ENCODE data around the gene ATG4D.

ATG4D gene

DNA sequence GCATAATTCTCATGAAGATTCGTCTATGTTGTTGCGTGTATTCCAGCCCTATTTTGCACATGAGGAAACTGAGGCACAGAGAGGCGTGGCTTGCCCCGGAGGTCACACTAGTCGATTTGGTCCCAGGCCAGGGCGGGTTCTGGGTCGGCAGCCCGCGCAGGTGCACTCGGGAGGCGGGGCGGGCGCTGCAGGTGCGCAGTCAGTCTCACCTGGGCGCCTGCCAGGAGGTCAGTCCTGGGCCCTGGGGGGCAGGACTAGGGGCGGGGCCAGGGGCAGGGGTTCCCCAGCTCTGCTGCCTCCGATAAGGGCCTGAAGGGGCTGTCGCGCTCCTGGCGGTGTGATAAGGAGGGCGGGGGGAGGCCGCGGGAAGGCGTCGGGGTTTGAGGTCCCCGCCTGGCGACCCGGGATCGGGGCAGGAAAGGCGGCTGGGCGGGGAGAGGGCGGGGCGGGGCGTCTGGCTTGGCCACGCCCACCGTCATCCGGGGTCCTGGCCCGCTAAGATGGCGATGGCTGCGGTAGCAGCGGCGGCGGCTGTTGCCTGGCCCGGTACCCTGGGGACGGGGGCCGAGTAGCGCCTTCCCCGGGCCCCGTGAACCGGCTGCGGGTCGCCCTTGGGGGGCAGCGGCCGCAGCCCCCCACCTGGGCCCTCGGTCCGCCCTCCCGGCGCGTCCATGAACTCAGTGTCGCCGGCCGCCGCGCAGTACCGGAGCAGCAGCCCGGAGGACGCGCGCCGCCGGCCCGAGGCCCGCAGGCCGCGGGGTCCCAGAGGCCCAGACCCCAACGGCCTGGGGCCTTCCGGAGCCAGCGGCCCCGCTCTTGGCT lies at the start of gene ATG4D:
Gene ATG4D (plus strand): TSS at position 485 of the 822 bp plus-strand sequence. CDS start 187 bp downstream, at position 672.
- DNase-seq (ENCODE audit: low read depth in 4 of 4, low spot score in 1 of 4), result peak; percentile 58 to 75 (median 71)

DNA sequence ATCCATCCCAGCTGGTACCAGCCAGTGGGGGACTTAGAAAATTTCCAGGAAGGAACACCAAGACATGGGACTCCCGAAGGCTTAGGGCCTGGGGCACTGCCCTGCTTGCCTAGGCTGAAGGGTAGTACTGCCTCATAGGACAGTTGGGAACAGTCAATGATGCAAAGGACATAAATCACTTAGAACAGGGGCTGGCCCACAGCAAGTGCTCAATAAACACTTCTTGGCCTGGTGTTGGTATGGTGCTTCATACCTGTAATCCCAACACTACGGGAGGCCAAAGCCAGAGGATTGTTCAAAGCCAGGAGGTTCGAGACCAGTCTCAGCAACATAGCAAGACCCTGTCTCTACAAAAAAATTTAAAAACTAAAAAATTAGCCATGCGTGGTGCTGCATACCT lies 46.3 kb upstream of the ATG4D start:
- DNase-seq (ENCODE audit: low read depth in 4 of 4, low spot score in 1 of 4), result no peak

DNA sequence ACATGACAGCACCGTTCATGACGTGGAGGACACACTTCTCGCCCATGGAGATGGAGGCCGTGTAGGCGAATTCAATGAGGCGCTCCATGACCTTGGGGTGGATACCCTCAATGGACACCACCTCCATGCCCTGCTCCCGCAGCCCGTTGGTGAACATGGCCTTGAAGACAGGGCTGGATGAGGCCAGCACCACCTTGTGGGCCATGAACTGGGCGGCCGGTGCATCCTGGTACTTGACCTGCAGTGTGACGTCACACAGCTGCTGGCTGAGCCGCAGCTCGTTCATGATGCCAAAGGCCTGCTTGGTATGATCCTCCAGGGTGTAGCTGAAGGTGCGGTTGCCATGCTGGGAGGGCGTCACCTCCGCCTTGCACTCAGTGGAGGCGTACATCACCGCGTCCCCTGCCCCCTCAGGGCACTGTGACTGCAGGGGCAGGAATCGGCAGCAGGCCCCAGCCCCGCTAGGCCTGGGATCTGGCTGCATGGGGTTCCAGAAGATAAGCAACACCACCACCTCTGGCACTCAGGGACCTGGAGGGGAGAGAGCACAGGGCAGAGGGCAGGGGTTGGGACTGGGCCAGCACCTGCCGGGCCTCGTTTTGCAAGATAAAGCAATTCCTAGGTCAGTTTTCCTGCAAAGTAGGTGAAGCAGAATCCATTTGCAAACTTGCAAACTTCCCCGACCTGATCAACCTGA lies 44.0 kb upstream of the ATG4D start:
- no peak for DNase-seq (ENCODE audit: low read depth in 4 of 4, low spot score in 1 of 4)

DNA sequence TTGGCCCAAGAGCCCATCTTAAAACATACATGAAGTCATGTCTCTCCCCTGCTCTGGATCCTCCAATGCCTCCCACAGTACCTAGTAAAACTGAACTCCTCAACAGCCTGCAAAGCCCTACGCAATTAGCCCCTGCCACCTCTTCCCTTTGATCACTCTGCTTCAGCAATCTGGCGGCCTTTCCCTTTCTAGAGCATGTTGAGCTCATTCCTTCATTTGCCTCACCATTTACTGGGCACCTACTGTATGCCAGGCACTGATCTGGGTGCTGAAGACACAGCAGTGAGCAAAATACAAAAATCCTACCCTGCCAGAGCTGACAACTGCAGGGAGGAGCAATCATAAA lies 43.5 kb upstream of the ATG4D start:
- no peak for DNase-seq (ENCODE audit: low read depth in 4 of 4, low spot score in 1 of 4)

DNA sequence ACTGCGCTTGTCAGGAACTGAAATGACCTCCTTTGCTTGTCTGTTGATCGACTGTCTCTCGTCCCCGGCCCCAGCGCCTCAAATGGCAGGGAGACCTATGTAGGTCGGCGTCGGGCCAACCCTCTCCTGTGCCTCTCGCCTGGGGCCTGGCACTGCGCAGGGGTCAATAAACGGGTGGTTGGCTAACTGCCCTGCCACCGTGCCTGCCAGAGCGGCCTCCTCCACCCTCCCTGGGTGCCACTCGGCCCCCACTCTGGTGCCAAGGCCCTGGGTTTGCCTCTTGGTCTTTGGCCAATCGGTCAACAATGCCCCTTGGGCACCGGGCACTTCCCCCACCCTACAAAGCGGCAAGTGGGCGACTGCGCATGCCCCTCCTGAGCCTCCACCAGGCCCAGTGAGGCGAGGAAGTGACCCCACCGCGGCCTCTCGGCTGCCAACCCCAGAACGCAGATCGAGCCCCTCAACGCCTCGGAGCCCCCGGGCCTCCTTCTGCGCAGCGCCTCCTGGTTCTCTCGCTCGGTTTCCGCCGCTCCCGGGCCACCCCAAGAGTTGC lies 41.7 kb upstream of the ATG4D start:
- peak in 3 of 4 experiments; percentile 18 to 42 (median 37) for DNase-seq (ENCODE audit: low read depth in 4 of 4, low spot score in 1 of 4)

DNA sequence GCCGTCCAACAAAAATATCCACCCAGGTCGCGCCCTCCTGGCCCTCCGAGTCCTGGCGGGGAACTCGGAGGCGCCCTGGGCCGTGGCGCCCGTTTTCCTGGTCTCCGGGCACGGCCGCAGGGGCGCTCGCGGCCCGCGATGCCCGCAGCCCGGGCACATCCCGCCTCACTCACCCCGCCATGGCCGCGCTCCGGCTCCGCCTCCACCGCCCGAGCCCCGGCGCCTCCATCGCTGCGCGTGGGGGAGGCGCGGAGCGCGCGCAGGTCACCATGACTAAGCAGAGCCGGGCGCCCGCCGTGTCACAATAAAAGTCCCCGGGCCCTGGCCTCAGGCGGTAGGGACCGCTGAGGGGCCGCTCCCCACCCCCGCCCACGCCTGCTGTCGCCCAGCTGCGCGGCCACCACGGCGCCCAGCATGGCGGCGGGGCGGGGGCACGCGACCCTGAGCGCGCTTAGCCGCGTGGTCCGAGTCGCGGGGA lies 41.1 kb upstream of the ATG4D start:
- DNase-seq (ENCODE audit: low read depth in 4 of 4, low spot score in 1 of 4), result peak; percentile 72 to 89 (median 80)

- peak in 2 of 4 experiments; percentile 29 to 30 for DNase-seq (ENCODE audit: low read depth in 4 of 4, low spot score in 1 of 4)
Observed at GRCh38 chr19:10503002-10503789, 40.5 kb upstream of the ATG4D start, which contains the start of gene KEAP1. TSS of gene KEAP1 (minus strand) at chr19:10503356. CDS start at chr19:10500033, 3,323 bp downstream.

DNA sequence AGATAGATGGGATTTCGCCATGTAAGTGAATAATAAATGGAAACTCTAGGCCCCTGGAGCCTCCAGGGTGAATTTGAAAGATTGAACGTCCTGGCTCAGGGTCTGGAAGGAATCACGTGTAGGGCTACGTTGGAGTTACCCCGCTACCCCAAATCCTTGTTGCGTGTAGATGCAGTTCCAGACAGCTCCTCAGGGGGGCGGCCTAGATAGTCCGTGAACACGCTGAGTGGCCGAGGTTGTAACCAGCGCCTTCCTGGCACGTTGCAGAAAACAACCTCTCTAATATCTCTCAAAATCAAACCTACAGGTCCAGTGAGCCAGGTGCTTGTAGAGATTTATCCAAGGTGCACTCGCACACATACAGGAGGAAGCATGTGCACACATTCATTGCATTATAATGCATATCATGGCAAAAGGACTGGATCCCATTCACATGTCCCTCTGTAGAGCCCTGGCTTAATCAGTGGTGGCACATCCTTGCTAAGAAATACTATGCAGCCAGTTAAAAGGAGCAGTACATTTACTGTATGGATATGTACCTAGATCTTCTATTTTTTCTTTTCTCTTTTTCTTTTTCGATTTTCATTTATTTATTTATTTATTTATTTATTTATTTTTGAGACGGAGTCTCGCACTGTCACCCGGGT lies 38.0 kb upstream of the ATG4D start:
- peak; percentile 71 to 82 (median 78) for DNase-seq (ENCODE audit: low read depth in 4 of 4, low spot score in 1 of 4)

DNA sequence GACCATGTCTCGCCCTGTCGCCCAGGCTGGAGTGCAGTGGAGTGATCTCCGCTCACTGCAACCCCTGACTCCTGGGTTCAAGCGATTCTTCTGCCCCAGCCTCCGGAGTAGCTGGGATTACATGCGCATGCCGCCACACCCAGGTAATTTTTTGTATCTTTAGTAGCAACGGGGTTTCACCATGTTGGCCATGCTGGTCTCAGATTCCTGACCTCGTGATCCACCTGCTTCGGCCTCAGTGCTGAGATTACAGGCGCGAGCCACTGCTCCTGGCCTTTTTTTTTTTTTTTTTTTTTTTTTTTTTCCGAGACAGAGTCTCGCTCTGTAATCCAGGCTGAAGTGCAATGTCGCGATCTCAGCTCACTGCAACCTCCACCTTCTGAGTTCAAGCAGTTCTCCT lies 35.7 kb upstream of the ATG4D start:
- no peak for DNase-seq (ENCODE audit: low read depth in 4 of 4, low spot score in 1 of 4)

GRCh38 chr19:10508707-10509106 lies 35.0 kb upstream of the ATG4D start:
- DNase-seq (ENCODE audit: low read depth in 4 of 4, low spot score in 1 of 4), result peak in 1 of 4 experiments; percentile 21

- DNase-seq (ENCODE audit: low read depth in 4 of 4, low spot score in 1 of 4), result peak in 3 of 4 experiments; percentile 20 to 52 (median 44)
Observed at GRCh38 chr19:10510301-10510802, 33.4 kb upstream of the ATG4D start.

- no peak for DNase-seq (ENCODE audit: low read depth in 4 of 4, low spot score in 1 of 4)
Observed at GRCh38 chr19:10513223-10513622, 30.5 kb upstream of the ATG4D start.

GRCh38 chr19:10514211-10515145 lies 29.2 kb upstream of the ATG4D start:
- DNase-seq (ENCODE audit: low read depth in 4 of 4, low spot score in 1 of 4), result peak in 2 of 4 experiments; percentile 27 to 33

DNA sequence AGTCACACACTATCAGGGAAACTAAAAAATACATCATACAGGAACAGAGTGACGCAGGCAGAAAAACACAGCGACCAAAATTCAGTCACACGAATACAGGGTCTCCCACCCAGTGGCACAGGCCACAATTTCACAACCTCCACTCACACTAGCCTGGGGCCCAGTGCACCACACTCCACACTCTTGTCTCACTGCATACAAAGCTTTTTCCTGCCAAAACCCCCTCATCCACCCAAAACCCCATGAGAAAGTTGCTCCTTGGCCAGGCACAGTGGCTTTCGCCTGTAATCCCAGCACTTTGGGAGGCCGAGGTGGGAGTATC lies 27.7 kb upstream of the ATG4D start:
- no peak for DNase-seq (ENCODE audit: low read depth in 4 of 4, low spot score in 1 of 4)

GRCh38 chr19:10516671-10517286 lies 26.9 kb upstream of the ATG4D start:
- no peak for DNase-seq (ENCODE audit: low read depth in 4 of 4, low spot score in 1 of 4)

- no peak for DNase-seq (ENCODE audit: low read depth in 4 of 4, low spot score in 1 of 4)
Observed at GRCh38 chr19:10517361-10517759, 26.3 kb upstream of the ATG4D start, which contains the start of gene S1PR5. TSS of gene S1PR5 (minus strand) at chr19:10517447. CDS start at chr19:10515011, 2,436 bp downstream.

DNA sequence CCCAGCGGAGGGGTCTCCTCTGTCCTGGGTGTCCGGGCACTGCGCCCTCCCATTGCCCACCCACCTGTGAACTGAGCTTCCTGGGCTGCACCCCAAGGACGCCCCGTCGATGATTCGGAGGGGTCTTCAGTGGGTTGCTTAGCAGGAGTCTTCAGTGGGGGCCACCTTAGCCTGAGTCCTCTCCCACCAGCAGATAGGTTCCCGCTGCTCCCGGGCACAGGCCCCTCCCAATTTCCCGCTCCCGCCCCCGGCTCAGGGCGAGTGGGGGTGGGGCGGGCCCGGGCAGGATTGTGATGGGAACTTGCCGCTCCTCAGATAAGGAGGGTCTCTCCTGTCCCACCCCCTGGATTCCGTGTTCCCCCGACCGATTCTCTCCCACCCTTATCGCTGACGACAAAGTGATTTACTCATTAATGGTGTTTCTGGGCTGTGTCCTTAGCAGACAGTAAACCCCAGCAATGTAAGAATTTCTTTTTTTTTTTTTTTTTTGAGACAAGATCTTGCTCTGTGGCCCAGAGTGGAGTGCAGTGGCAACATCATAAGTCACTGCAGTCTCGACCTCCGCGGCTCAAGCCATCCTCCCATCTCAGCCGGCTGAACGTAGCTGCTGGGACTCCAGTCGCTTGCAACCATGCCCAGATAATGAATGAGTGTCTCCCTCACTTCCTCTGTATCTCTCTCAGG lies 25.8 kb upstream of the ATG4D start:
- no peak for DNase-seq (ENCODE audit: low read depth in 4 of 4, low spot score in 1 of 4)

All from stimulated activated CD4-positive, alpha-beta T cell treated with anti-CD3 and anti-CD28 coated beads, Interleukin-1b, Interleukin-23, amount 100 ng/mL, for 24 hours (primary cell).